Testis (tissue), 2 donors: Measurements from ENCODE around the gene CACNA2D3.

ENCODE experiments used
- POLR2A ChIP-seq: fragments of 450-650 bp; IDR thresholded peaks from one replicate; pipeline ENCODE4 v1.6.1; 2017; ENCODE audit warnings: antibody characterized with exemption, mild to moderate bottlenecking, moderate library complexity
- TF ChIP-seq, protein P1 (sequence below), 3 experiments: fragments of 450-650 bp in 2 of 3; fragments of 200-600 bp in 1 of 3; sonication (generic) in 1 of 3; IDR thresholded peaks; one replicate each; pipeline ENCODE4 v1.5.1; 2016 to 2019; ENCODE audit warnings: antibody characterized with exemption in 3 of 3, mild to moderate bottlenecking in 2 of 3, moderate library complexity in 1 of 3

DNA sequence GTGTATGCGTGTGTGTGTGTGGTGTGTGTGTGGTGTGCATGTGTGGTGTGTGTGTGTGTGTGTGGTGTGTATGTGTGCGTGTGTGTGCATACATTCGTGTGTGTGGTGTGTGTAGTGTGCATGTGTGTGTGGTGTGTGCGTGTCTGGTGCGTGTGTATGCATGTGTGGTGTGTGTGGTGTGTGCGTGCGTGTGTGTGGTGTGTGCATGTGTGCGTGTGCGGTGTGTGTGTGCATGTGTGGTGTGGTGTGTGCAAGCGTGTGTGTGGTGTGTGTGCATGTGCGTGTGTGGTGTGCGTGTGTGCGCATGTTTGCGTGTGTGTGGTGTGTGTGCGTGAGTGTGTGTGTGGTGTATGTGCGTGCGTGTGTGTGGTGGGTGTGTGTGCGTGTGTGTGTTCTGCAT, 595.2 kb downstream of the CACNA2D3 start:
- TF ChIP-seq, protein P1, sequence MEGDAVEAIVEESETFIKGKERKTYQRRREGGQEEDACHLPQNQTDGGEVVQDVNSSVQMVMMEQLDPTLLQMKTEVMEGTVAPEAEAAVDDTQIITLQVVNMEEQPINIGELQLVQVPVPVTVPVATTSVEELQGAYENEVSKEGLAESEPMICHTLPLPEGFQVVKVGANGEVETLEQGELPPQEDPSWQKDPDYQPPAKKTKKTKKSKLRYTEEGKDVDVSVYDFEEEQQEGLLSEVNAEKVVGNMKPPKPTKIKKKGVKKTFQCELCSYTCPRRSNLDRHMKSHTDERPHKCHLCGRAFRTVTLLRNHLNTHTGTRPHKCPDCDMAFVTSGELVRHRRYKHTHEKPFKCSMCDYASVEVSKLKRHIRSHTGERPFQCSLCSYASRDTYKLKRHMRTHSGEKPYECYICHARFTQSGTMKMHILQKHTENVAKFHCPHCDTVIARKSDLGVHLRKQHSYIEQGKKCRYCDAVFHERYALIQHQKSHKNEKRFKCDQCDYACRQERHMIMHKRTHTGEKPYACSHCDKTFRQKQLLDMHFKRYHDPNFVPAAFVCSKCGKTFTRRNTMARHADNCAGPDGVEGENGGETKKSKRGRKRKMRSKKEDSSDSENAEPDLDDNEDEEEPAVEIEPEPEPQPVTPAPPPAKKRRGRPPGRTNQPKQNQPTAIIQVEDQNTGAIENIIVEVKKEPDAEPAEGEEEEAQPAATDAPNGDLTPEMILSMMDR (IDR thresholded peaks at IDR 0.05), result no peak
- TF ChIP-seq POLR2A, result no peak
